ENCODE measurements around the gene PPID. TPM values are rescaled to one million over a fixed set of nuclear protein-coding genes. Genes with fewer than 3 reads are reported as not detected.

Gene PPID
- total RNA-seq, 1 experiment from 2014 or later = 23.3 TPM

GRCh38 chr4:158766434-158767044 is 43.3 kb upstream of the PPID start:
- H3K27ac ChIP-seq (ENCODE audit: low read length) = no peak overlapping the region
- no peaks in the 10 kb centered on the region for H3K9me3 ChIP-seq (ENCODE audit: control insufficient read depth, insufficient read depth, low read depth, low read length)
- DNase-seq (ENCODE audit: low read depth, low spot score) (no peak), ATAC-seq (no peak)
- POLR2A ChIA-PET = no interaction called here
- no peaks in the 10 kb centered on the region; the same call in 1 of the 2 replicates for H3K36me3 ChIP-seq (ENCODE audit: control insufficient read depth, insufficient read depth, low read length)
- TF ChIP-seq CTCF (IDR thresholded peaks at IDR 0.05) = no peak
- H3K4me1 ChIP-seq (ENCODE audit: control insufficient read depth, insufficient read depth, low read length) = peaks cover 12% of the 10 kb centered on the region
- no peaks in the 10 kb centered on the region for H3K27me3 ChIP-seq (ENCODE audit: control insufficient read depth, insufficient read depth, low read length)
- intact Hi-C loops (cut with micrococcal nuclease; ENCODE audit: unreplicated experiment) (no loop called here), in situ Hi-C loops (cut with HindIII; ENCODE audit: low pct_unique_long_range_greater_than_20kb, low sequenced_read_pairs) (no loop called here)
- no TSS peak for BruUV-seq (replicated peaks)
- CTCF ChIA-PET = no interaction called here
- H3K4me3 ChIP-seq (ENCODE audit: low read depth in 2 of 2, low read length in 2 of 2) = no peak overlapping the region

- in situ Hi-C loops (cut with HindIII; ENCODE audit: low pct_unique_long_range_greater_than_20kb, low sequenced_read_pairs) = no loop called here
- TF ChIP-seq REST (IDR thresholded peaks at IDR 0.05; ENCODE audit: insufficient read depth in 1 of 2, low read depth in 2 of 2, low read length in 1 of 2) (no peak), CTCF (IDR thresholded peaks at IDR 0.05) (no peak), POLR2AphosphoS5 (IDR thresholded peaks at IDR 0.05; ENCODE audit: low read depth, low read length) (no peak), TCF7L2 (IDR thresholded peaks at IDR 0.05; ENCODE audit: low read depth, low read length) (no peak), SIN3A (IDR thresholded peaks at IDR 0.05; ENCODE audit: borderline replicate concordance, insufficient read depth, low read depth, low read length) (no peak)
- CTCF ChIA-PET = no interaction called here
- no peak for DNase-seq (ENCODE audit: low read depth, low spot score)
- Histone ChIP-seq H3K27ac (ENCODE audit: low read length) (no peak overlapping the region), H3K4me1 (ENCODE audit: control insufficient read depth, insufficient read depth, low read length) (no peaks in the 10 kb centered on the region), H3K4me3 (ENCODE audit: low read depth in 2 of 2, low read length in 2 of 2) (no peak overlapping the region), H3K36me3 (ENCODE audit: control insufficient read depth, insufficient read depth, low read length) (no peaks in the 10 kb centered on the region), H3K27me3 (ENCODE audit: control insufficient read depth, insufficient read depth, low read length) (no peaks in the 10 kb centered on the region), H3K9me3 (ENCODE audit: control insufficient read depth, insufficient read depth, low read depth, low read length) (no peaks in the 10 kb centered on the region)
- no TSS peak for BruUV-seq (replicated peaks)
- intact Hi-C loops (cut with micrococcal nuclease; ENCODE audit: unreplicated experiment) = no loop called here
- POLR2A ChIA-PET = no interaction called here
- ATAC-seq = no peak
These were observed 40.3 kb upstream of the PPID start for GRCh38 chr4:158763462-158763861.

Measured in Panc1 (cell line).